IPS-15b (cell line): ENCODE data around the gene CHCHD3.

Source experiments
- H3K27me3 ChIP-seq: one replicate; pipeline ENCODE4 v1.6.1; 2013; ENCODE audit warnings: low read length; ENCODE audit not compliant: control insufficient read depth, insufficient read depth
- H3K36me3 ChIP-seq: one replicate; pipeline ENCODE4 v1.6.1; 2013; ENCODE audit warnings: low read length; ENCODE audit not compliant: control insufficient read depth, insufficient read depth
- H3K4me1 ChIP-seq: one replicate; pipeline ENCODE4 v1.6.1; 2013; ENCODE audit warnings: mild to moderate bottlenecking, low read length; ENCODE audit not compliant: control insufficient read depth, insufficient read depth
- H3K4me3 ChIP-seq: one replicate; pipeline ENCODE4 v1.5.1; 2013; ENCODE audit warnings: low read depth, low read length
- H3K9ac ChIP-seq: one replicate; pipeline ENCODE4 v1.6.1; 2013; ENCODE audit warnings: low read depth, mild to moderate bottlenecking, low read length
- H3K9me3 ChIP-seq: one replicate; pipeline ENCODE4 v1.6.1; 2013; ENCODE audit warnings: mild to moderate bottlenecking, low read length; ENCODE audit not compliant: control insufficient read depth, insufficient read depth

CHCHD3 gene

GRCh38 chr7:133071506-133071905 lies 10.4 kb downstream of the CHCHD3 start:
- peaks cover 10% of the 10 kb centered on the region for H3K4me1 ChIP-seq
- H3K9me3 ChIP-seq = no peaks in the 10 kb centered on the region
- H3K27me3 ChIP-seq = no peaks in the 10 kb centered on the region
- no peak overlapping the region for H3K9ac ChIP-seq
- no peak overlapping the region for H3K4me3 ChIP-seq
- H3K36me3 ChIP-seq = peaks cover 3% of the 10 kb centered on the region

- Histone ChIP-seq H3K4me1 (peaks cover 10% of the 10 kb centered on the region), H3K27me3 (no peaks in the 10 kb centered on the region), H3K4me3 (no peak overlapping the region), H3K36me3 (peaks cover 3% of the 10 kb centered on the region), H3K9ac (no peak overlapping the region), H3K9me3 (no peaks in the 10 kb centered on the region)
These were observed 11.3 kb downstream of the CHCHD3 start for GRCh38 chr7:133070562-133070961.

- Histone ChIP-seq H3K36me3 (no peaks in the 10 kb centered on the region), H3K4me1 (no peaks in the 10 kb centered on the region), H3K9ac (no peak overlapping the region), H3K27me3 (no peaks in the 10 kb centered on the region), H3K4me3 (no peak overlapping the region), H3K9me3 (no peaks in the 10 kb centered on the region)
These were observed 16.6 kb downstream of the CHCHD3 start for GRCh38 chr7:133065301-133065700.

- H3K4me1 ChIP-seq = no peaks in the 10 kb centered on the region
- no peak overlapping the region for H3K9ac ChIP-seq
- no peaks in the 10 kb centered on the region for H3K9me3 ChIP-seq
- no peak overlapping the region for H3K4me3 ChIP-seq
- no peaks in the 10 kb centered on the region for H3K36me3 ChIP-seq
- no peaks in the 10 kb centered on the region for H3K27me3 ChIP-seq
These were observed 17.6 kb downstream of the CHCHD3 start for GRCh38 chr7:133064082-133064820.

GRCh38 chr7:133061792-133062191 lies 20.1 kb downstream of the CHCHD3 start:
- H3K4me3 ChIP-seq = no peak overlapping the region
- no peak overlapping the region for H3K9ac ChIP-seq
- no peaks in the 10 kb centered on the region for H3K9me3 ChIP-seq
- H3K4me1 ChIP-seq = no peaks in the 10 kb centered on the region
- H3K27me3 ChIP-seq = no peaks in the 10 kb centered on the region
- no peaks in the 10 kb centered on the region for H3K36me3 ChIP-seq

GRCh38 chr7:133061357-133061756 lies 20.5 kb downstream of the CHCHD3 start:
- H3K9me3 ChIP-seq = no peaks in the 10 kb centered on the region
- H3K36me3 ChIP-seq = no peaks in the 10 kb centered on the region
- no peak overlapping the region for H3K9ac ChIP-seq
- H3K4me3 ChIP-seq = no peak overlapping the region
- no peaks in the 10 kb centered on the region for H3K27me3 ChIP-seq
- H3K4me1 ChIP-seq = no peaks in the 10 kb centered on the region

GRCh38 chr7:133060004-133060403 lies 21.9 kb downstream of the CHCHD3 start:
- H3K4me1 ChIP-seq = no peaks in the 10 kb centered on the region
- H3K9me3 ChIP-seq = no peaks in the 10 kb centered on the region
- no peak overlapping the region for H3K4me3 ChIP-seq
- no peaks in the 10 kb centered on the region for H3K27me3 ChIP-seq
- no peaks in the 10 kb centered on the region for H3K36me3 ChIP-seq
- H3K9ac ChIP-seq = no peak overlapping the region

- Histone ChIP-seq H3K9me3 (no peaks in the 10 kb centered on the region), H3K36me3 (no peaks in the 10 kb centered on the region), H3K4me1 (no peaks in the 10 kb centered on the region), H3K27me3 (no peaks in the 10 kb centered on the region), H3K4me3 (no peak overlapping the region), H3K9ac (no peak overlapping the region)
These were observed 22.6 kb downstream of the CHCHD3 start for GRCh38 chr7:133059263-133059662.

GRCh38 chr7:133056370-133057238 lies 25.3 kb downstream of the CHCHD3 start:
- H3K4me1 ChIP-seq = no peaks in the 10 kb centered on the region
- no peaks in the 10 kb centered on the region for H3K36me3 ChIP-seq
- no peak overlapping the region for H3K9ac ChIP-seq
- no peaks in the 10 kb centered on the region for H3K27me3 ChIP-seq
- H3K4me3 ChIP-seq = no peak overlapping the region
- no peaks in the 10 kb centered on the region for H3K9me3 ChIP-seq

GRCh38 chr7:133054162-133054840 lies 27.6 kb downstream of the CHCHD3 start:
- H3K9ac ChIP-seq = no peak overlapping the region
- no peaks in the 10 kb centered on the region for H3K36me3 ChIP-seq
- no peaks in the 10 kb centered on the region for H3K27me3 ChIP-seq
- H3K4me1 ChIP-seq = peaks cover 4% of the 10 kb centered on the region
- no peak overlapping the region for H3K4me3 ChIP-seq
- H3K9me3 ChIP-seq = no peaks in the 10 kb centered on the region

GRCh38 chr7:133053321-133053891 lies 28.5 kb downstream of the CHCHD3 start:
- no peak overlapping the region for H3K4me3 ChIP-seq
- H3K9me3 ChIP-seq = no peaks in the 10 kb centered on the region
- H3K36me3 ChIP-seq = no peaks in the 10 kb centered on the region
- H3K27me3 ChIP-seq = no peaks in the 10 kb centered on the region
- no peak overlapping the region for H3K9ac ChIP-seq
- H3K4me1 ChIP-seq = peaks cover 4% of the 10 kb centered on the region
